C1 segment of cervical spinal cord (tissue), 14 donors: ENCODE results near the gene ZNF155.
"Not testable (repeated sequence)": the region's sequence is repeated elsewhere in the genome, so short reads cannot be mapped to it uniquely, and the experiment has no call there.

Experiments used
- DNase-seq, 14 donors: peaks; one replicate each; lab custom pipeline; 2025; lab: John Stamatoyannopoulos, UW

Gene ZNF155

DNA sequence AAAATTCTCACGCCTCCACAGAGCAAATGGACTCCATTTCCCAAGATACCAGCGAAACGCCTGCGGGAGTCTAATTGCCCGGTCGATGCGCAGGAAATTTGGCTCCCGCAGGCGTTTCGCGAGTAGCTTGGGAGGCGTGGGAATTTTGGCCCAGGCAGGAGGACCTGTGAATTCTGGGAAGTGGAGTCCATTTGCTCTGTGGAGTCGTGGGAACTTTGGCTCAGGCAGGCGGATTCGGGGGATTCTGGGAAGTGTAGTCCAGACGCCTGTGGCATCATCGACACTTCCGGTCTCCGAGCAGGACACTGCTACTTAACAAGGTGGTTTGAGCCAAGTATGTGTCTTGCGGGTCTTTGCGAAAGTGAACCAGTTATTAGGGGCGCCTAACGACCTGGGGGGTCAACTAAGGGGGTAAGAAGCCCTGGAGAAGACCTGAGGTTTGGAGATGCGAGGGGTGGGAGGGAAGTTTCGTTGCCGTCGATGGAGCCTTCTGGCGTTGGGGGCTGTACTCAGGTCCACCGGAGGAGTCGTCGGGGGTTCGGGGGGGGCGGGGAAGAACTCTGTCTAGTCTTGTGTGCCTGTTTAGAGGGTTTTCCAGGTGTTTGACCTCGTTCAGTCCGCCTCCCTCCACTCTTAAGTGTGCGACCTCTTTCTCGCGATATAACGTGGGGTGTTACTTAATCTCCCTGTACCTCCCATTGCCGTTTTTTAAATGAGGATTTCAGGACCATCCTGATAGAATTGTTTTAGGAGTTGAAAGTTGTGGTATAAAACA, at the start of gene ZNF155:
Gene ZNF155 (plus strand): TSS at position 277 of the 775 bp plus-strand sequence. CDS start 4,356 bp downstream, outside the sequence.
- peak; percentile 42 to 93 (median 88) for DNase-seq

DNA sequence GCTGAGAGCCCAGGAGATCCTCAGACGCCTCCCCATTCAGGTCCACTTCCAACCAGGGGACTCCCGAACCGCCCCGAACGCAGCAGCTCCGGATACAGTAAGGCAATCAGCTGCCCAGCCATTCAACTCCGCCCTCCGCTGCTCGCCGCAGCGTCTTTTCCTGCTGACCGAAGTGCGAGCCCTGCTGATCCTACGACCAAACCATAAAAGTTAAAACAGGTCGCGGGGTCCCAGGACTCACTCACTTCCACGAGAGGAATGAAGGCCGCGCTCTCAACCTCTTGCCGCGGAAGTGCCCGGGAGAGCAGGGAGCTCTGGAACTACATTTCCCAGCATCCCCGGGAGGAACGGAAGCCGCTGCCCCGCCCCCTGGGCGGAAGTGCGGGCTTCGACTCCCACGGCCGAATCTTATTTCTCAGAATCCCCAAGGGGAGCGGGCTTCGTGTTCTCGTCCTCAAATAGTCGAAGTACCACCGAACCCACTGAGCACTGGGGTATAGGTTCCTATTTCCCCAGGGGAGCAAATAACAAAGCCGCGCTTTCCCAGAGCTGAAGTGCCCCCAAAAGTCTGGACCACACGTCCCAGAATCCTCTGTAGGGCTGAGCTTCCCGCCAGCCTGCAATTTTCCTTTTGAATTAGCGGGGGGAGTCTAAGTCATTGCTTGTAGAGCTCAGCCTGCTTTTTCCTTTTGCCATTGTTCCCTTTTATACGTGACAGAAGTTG, 48.8 kb upstream of the ZNF155 start, which contains the start of gene ZNF45:
Gene ZNF45 (minus strand): TSS at position 298 of the 724 bp plus-strand sequence. CDS start 13,097 bp downstream, outside the sequence.
- peak; percentile 34 to 92 (median 88) for DNase-seq

DNA sequence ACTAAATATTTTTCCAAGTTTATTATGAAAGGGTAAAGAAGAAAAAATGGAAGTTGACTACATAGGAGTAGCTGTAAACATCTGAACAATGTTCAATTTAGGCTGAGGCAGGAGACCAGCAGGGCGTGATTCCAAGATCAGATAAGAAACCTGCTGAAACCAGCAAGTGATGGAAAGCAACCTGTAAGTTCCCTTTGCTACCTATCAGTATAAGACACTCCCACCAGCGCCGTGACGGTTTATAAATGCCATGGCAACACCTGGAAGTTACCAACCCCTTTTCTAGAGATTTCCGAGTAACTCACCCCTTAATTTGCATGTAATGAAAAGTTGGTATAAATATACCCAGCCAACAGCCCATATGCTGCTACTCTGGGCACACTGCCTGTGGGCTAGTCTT, 47.8 kb upstream of the ZNF155 start:
- no peak for DNase-seq

DNA sequence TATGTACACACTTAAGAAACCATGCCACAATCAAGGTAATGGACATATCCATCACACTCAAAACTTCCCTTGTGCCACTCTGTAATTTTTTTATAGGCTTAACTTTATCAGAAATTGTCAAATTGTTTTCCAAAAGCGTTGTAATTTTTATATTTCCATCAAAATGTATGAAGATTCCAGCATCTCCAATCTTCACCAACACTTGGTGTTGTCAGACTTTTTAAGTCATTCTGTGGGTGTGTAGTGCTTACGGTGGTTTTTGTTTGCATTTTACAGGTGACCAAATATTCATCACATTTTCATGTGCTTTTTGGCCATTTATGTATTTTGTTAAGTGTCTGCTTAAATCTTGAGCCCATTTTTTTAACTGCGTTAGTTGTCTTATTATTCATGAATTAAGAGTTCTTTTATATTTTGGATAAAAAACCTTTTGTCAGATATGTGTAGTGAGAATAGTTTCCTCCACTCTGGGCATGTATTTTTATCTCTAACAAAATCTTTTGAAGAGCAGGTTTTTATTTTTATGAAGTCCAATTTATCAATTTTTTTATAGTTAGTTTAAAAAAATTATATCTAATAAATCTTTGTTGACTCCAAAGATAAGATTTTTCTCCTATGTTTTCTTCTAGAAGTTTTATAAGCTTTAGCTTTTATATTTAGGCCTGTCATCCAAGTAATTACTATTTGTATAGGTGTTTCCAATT, 44.3 kb upstream of the ZNF155 start:
- DNase-seq = no peak

DNA sequence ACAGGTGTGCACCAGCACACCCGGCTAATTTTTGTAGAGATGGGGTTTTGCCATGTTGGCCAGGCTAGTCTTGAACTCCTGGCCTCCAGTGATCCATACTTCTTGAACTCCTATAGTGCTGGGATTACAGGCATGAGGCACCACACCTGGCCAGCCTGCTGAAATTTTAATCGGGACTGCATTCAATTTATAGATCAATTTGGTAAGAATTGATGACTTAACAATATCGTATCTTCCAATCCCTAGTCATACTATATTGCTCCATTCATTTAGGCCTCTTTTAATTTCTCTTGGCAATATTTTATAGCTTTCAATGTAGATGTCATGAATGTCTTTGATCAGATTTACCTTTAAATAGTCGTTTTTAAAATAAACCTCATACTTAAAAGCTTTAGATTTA, 43.3 kb upstream of the ZNF155 start:
- DNase-seq = no peak

DNA sequence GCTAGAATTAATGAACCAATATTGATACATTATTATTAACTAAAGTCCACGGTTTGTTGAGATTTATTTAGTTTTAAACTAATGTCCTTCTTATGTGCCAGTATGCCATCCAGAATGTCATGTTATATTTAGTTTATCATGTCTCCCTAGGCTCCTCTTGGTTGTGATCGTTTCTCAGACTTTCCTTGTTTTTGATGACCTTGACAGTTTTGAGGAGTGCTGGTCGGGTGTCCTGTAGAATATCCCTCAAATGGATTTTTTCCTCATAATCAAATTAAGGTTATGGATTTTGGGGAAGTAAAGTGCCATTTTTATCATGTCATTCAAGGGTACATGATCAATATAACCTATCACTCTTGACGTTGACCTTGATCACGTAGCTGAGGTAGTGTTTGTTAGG, 42.8 kb upstream of the ZNF155 start:
- DNase-seq = no peak

DNA sequence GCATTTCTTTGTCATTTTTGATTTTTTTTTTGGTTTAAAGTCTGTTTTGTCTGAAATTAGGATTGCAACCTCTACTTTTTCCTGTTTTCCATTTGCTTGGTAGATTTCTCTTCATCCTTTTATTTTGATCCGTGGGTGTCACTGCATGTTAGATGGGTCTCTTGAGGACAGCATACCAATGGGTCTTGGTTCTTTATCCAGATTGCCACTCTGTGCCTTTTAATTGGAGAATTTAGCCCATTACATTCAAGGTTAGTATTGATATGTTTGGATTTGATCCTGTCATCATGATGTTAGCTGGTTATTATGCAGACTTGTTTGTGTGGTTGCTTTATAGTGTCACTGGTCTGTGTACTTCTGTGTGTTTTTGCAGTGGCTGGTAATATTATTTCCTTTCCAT, 36.6 kb upstream of the ZNF155 start:
- not testable (repeated sequence) for DNase-seq

DNA sequence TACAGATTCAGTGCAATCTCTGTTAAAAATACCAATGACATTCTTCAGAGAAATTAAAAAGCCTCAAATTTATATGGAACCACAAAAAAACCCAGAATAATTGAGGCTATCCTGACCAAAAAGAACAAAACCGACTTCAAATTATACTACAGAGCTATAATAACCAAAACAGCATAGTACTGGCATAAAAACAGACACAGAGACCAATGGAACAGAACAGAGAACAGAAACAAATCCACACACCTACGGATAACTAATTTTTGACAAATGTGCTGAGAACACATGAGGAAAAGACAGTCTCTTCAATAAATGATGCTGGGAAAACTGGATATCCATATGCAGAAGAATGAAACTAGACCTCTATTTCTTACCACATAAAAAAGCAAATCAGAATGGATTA, 34.2 kb upstream of the ZNF155 start:
- not testable (repeated sequence) for DNase-seq

DNA sequence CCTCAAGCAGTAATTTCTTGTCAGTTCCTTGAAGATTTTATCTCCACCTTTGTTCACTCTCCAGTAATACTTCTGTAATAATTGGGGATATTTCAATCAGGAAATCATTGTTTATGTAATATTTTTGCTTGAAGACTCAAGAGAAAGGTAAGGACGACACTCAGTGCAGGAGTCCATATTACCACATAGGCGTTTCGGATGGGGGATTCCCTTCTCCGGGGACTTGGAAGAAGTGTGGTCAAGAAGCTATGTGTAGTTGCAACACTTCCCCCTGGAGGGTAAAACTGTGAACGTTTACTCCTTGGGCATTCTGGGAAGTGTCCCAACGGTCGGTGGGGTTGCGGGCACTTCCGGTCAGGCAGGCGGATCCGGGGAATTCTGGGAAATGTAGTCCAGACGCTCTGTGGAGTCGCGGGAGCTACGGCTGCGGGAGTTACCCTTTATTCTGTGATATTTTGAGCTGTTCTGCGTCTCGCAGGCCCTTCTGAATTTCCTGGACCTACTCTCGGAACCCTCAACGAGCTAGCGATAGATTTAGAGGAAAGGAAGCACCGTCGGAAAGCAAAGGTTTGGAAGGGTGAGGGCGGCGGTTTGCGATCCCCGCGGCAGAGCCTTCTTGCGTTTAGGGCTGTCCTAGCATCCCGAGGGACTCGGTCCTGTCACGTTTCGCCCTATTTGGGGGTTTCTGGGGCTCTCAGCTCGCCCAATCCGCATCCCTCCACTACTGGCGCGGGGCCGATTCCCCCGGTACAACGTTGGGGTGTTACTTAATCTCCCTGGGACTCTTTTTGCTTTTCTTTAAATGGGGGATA, 32.9 kb upstream of the ZNF155 start, which contains the start of gene ZNF221:
Gene ZNF221 (plus strand): TSS at position 395 of the 812 bp plus-strand sequence. CDS start 11,499 bp downstream, outside the sequence.
- peak; percentile 16 to 92 (median 85) for DNase-seq

DNA sequence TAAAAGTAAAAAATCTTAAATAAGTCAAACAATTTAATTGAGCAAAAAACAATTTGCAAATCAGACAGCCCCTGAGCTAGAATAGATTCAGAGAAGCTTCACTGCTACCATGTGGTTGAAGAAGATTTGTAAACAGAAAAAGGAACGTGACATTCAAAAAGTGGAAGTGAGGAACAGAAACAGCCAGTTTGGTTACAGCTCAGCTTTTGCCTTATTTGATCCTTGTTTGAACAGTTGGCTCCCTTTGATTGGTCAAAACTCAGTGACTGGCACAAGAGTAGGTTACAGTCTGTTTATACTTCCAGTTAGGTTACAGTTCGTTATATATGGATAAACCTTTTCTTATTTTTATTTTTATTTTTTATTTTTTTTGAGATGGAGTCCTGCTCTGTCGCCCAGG, 27.2 kb upstream of the ZNF155 start:
- no peak for DNase-seq

DNA sequence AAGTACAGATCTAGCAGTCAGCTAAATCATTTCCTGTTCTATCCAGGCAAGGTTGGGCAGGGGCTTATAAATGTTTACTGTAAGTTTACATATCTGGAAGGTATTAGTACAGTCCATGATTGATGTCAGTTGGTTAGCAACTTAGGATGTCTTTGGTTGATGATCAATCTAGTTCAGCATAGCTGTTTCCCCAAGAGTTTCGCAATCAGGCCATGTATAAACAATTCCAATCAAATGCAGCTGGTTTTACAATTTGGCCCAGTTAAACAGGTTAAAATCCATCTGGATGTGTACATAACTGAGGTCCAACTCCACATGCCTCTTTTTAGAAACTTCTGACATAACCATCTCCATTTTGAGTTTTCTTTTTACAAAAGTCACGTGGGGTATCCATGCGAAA, 26.1 kb upstream of the ZNF155 start:
- DNase-seq = no peak

DNA sequence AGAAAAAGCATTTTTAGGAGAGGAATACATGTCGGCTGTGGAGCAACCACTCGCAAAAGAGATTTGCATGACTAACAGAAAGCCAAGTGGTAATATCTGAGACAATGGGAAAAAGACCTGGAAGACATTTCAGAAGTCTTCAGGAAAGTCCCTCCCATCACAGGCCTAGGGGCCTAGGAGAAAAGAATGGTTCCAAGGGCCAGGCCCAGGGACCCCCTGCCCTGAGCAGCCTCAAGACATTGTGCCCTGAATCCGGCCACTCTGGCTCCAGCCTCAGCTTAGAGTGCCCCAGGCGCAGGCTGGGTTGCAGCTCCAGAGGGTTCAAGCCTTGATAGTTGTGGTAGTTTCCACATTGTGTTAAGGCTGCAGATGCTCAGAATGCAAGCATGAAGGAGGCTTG, 23.6 kb upstream of the ZNF155 start:
- no peak for DNase-seq

DNA sequence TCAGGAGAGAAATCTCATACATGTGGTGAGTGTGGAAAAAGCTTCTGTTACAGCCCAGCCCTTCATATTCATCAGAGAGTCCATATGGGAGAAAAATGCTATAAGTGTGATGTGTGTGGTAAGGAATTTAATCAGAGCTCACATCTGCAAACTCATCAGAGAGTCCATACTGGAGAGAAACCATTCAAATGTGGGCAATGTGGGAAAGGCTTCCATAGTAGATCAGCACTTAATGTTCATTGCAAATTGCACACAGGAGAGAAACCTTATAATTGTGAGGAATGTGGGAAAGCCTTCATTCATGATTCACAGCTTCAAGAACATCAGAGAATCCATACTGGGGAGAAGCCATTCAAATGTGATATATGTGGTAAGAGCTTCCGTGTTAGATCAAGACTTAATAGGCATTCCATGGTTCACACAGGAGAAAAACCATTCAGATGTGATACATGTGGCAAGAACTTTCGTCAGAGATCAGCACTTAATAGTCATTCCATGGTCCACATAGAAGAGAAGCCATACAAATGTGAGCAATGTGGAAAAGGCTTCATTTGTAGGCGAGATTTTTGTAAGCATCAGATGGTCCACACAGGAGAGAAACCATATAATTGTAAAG, 17.8 kb upstream of the ZNF155 start:
- no peak for DNase-seq

DNA sequence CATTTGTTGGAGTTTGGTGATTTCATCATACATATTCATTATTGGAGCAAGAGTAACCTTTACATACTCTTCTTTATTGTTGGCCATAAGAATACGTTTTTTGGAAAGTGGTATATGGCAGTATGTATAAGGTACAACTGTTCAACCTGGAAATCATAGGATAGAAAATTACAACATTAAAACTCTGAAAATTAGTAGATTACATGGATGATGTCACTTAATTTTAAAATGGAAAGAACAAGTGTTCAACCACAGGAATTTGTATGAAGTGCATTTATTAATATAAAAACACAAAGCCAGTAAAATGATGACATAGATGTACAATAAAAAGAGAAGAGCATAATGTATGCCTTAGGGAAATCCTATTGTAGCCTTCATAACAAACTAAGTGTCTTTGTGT, 7.3 kb upstream of the ZNF155 start:
- no peak for DNase-seq

DNA sequence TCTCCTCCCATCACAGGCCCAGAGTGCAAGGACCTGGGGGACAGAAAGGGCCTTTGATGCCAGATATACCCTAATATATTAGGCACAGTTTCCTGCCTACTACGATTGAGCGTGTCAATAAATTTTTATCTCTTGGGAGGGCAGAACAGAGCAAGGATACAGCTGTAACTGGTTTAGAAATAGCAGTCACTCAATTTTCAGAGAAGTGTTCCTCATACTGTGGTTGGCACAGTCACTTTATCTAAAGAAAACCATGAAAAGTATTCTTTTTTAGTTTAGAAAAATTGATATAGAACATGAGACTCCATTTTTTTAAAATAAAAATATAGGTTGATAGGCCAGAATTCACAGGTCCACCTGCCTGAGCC, 460 bp upstream of the ZNF155 start:
- DNase-seq = no peak

DNA sequence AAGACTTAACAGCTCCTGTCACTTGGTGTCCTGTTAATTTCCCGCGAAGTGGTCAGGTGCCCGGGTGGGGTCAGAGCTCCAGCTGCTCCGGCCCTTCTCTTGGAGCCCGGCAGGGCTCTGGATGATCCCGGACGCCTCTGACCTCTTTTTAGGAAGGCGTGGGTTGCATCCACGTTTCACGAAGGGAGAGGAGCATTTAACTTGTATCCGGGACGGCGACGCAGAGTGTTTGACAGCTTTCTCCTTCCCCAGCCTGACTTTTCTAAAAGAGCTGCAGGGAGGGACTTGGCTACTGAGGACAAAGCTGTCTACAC, 656 bp downstream of the ZNF155 start:
- peak in 4 of 14 donors; percentile 10 to 35 (median 23) for DNase-seq

DNA sequence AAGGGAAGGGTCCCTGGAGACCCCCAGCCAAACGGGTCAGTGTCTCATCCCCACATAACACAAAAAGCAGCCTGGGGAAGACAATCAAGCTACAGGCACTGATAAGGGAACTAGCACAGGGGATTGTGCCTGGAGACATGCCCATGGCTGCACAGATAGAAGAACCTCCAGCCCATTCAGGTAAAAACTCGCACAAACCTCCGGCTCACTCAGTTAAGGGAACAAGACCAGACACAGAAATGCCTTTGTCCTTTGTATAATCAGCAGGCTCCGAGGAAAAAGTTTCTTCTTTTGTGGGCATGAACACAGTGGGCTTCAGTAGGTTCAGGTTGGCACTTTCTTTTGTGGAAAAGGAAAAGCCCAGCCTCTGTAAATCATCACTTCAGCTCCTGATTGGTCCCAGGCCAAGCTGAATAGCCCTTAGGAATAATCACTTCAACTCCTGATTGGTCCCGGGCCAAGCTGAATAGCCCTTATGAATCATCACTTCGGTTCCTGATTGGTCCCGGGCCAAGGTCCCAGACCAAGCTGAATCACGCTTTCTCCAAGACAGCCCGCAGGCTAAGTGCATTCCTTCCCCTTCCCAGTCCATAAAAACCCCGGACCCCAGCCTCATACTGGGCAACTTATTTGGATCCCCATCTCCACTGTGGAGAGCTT, 13.8 kb downstream of the ZNF155 start:
- no peak for DNase-seq

DNA sequence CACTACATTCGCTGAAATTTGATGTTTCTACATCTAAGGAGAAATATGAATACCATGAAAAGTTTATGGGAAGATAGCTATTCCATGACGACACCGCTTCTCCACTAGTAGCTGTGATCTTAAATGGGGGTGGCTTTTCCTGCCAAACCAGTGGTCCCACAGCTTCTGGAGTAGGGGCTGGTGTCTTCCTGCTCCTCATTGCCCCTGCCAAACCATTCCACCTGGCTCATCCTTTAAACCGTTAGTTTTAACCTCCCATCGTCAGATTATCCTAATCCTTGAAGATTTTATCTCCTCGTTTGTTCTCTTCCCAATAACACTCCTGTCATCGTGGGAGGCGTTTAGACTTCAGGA, 18.2 kb downstream of the ZNF155 start:
- no peak for DNase-seq

DNA sequence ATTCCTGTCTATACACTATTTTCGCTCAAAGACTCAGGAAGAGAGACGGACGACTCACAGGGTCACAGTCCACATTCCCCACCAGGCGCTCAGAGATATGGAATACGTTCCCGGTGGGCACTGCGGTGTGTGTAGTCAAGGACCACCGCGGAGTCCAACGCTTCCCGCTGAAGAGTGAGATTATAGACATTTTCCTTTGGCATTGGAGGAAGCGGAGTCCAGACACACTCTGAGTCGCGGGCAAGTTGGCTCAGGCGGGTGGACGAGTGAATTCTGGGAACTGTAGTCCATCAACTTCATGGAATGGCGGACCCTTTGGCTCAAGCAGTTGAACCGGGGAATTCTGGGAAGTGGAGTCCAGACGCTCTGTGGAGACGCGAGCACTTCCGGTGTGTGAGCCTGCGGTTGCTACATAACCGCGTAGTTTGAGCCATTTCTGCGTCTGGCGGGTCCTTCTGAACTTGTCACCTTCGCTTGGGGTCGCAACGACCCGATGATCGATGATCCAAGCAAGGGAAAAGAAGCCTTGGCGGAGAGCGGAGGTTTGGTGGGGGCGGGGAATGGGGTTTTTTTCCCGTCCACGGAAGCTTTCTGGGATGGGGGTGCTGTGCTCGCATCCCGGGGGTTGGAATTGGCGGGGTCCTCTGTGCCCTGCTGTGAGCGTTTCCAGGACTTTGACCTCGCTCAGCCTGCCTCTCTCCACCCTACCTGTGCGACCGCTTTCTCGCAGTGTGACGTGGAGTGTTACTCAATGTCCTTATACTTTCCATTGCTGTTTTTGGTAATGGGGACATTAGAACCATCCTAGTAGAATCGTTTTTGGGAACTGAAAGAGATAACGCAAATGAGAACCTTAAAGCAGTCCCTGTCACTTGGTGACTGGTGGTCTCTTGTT, 18.8 kb downstream of the ZNF155 start, which contains the start of gene ZNF230:
Gene ZNF230 (plus strand): TSS at position 392 of the 895 bp plus-strand sequence. CDS start 4,122 bp downstream, outside the sequence.
- peak; percentile 43 to 94 (median 88) for DNase-seq
